Tibial nerve (tissue), 4 donors: Measurements from ENCODE around the gene UBE2U.

ENCODE experiments used
- CTCF ChIP-seq, 5 experiments: fragments of 200-600 bp in 3 of 5; fragments of 450-650 bp in 2 of 5; sonication (generic) in 3 of 5; IDR thresholded peaks; one replicate each; pipeline ENCODE4 v1.5.1; 2016 to 2019; ENCODE audit warnings: antibody characterized with exemption in 5 of 5, mild to moderate bottlenecking in 3 of 5, moderate library complexity in 2 of 5
- EP300 ChIP-seq, 2 donors: sonication (generic); formaldehyde crosslinking; IDR thresholded peaks; one replicate each; pipeline ENCODE4 v1.6.1; 2017; ENCODE audit warnings: antibody characterized with exemption in 2 of 2, mild to moderate bottlenecking in 1 of 2
- POLR2A ChIP-seq, 2 donors: fragments of 450-650 bp; IDR thresholded peaks; one replicate each; pipeline ENCODE4 v1.6.1; 2017; ENCODE audit warnings: antibody characterized with exemption in 2 of 2, mild to moderate bottlenecking in 2 of 2, moderate library complexity in 2 of 2

DNA sequence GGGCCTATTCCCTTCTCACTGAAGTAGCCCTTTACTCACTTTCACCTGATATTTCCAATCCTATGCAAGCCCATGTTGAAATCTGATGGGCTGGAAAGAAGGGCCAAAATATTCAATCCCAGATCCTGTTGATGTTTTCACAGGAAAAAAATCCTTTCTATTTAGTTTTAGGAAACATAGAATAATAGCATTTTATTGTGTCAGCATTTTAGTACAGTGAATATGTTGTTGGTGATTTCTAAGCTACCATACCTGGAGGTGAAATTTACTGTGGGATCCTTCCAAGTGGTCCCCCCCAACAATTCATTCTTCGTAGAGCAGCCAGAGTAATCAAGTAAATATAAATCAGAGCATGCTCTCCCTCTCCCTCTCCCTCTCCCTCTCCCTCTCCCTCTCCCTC is 3.4 kb upstream of the UBE2U start:
- no peak for TF ChIP-seq CTCF (IDR thresholded peaks at IDR 0.05)
- no peak for TF ChIP-seq POLR2A (IDR thresholded peaks at IDR 0.05)
- no peak for TF ChIP-seq EP300 (IDR thresholded peaks at IDR 0.05)
